IgD-negative memory B cell (primary cell): ENCODE results near the gene MYOC. TPM values are rescaled to one million over a fixed set of nuclear protein-coding genes. Genes with fewer than 3 reads are reported as not detected.
"Not testable (repeated sequence)": the region's sequence is repeated elsewhere in the genome, so short reads cannot be mapped to it uniquely, and the experiment has no call there.

Source experiments
- H3K27ac Mint-ChIP-seq, 3 donors: one replicate each; pipeline ENCODE4 v1.8.0; 2020 to 2022; ENCODE audit warnings: mild to moderate bottlenecking in 3 of 3, mixed read lengths in 3 of 3, moderate library complexity in 1 of 3
- H3K27me3 Mint-ChIP-seq: one replicate; pipeline ENCODE4 v1.8.0; 2021; ENCODE audit warnings: mixed read lengths
- H3K36me3 Mint-ChIP-seq: one replicate; pipeline ENCODE4 v1.8.0; 2020; ENCODE audit warnings: mild to moderate bottlenecking, mixed read lengths
- H3K4me1 Mint-ChIP-seq, 3 donors: one replicate each; pipeline ENCODE4 v1.8.0; 2020 to 2022; ENCODE audit warnings: mixed read lengths in 3 of 3, mild to moderate bottlenecking in 1 of 3
- H3K4me3 Mint-ChIP-seq, 4 donors: one replicate each; pipeline ENCODE4 v1.8.0; 2020 to 2022; ENCODE audit warnings: mild to moderate bottlenecking in 4 of 4, mixed read lengths in 4 of 4, moderate library complexity in 3 of 4
- H3K9me3 Mint-ChIP-seq, 3 donors: one replicate each; pipeline ENCODE4 v1.8.0; 2020 to 2021; ENCODE audit warnings: mixed read lengths in 3 of 3, mild to moderate bottlenecking in 1 of 3
- polyA plus RNA-seq: library from polyadenylated mRNA; unstranded; fragments of 300-500 nt; fragmentation: Illumina TruSeq; gene quantifications from one replicate; pipeline ENCODE4 v1.2.3, GENCODE V29; 2021

The MYOC gene
- polyA plus RNA-seq, 1 donor from 2014 or later: not detected

- H3K4me3 Mint-ChIP-seq: no peak overlapping the region
- no peaks in the 10 kb centered on the region for H3K9me3 Mint-ChIP-seq
- H3K4me1 Mint-ChIP-seq: no peaks in the 10 kb centered on the region
- H3K27ac Mint-ChIP-seq: no peak overlapping the region
- peaks cover 2% of the 10 kb centered on the region for H3K27me3 Mint-ChIP-seq
- no peaks in the 10 kb centered on the region for H3K36me3 Mint-ChIP-seq
Observed at GRCh38 chr1:171637928-171638576, 14.4 kb downstream of the MYOC start.

GRCh38 chr1:171636141-171636540, 16.3 kb downstream of the MYOC start:
- Mint-ChIP-seq H3K27ac (no peak overlapping the region), H3K9me3 (peaks cover 0 to 6% (median 5%) of the 10 kb centered on the region in 3 donors), H3K4me1 (no peaks in the 10 kb centered on the region), H3K27me3 (peaks cover 2% of the 10 kb centered on the region), H3K36me3 (no peaks in the 10 kb centered on the region), H3K4me3 (no peak overlapping the region)

GRCh38 chr1:171635661-171636060, 16.8 kb downstream of the MYOC start:
- Mint-ChIP-seq H3K36me3 (no peaks in the 10 kb centered on the region), H3K27me3 (peaks cover 2% of the 10 kb centered on the region), H3K27ac (no peak overlapping the region), H3K9me3 (peaks cover 0 to 6% (median 5%) of the 10 kb centered on the region in 3 donors), H3K4me3 (no peak overlapping the region), H3K4me1 (no peaks in the 10 kb centered on the region)

GRCh38 chr1:171628225-171628624, 24.3 kb downstream of the MYOC start:
- Mint-ChIP-seq H3K4me1 (peaks cover 0 to 2% (median 0%) of the 10 kb centered on the region in 3 donors), H3K27me3 (peaks cover 11% of the 10 kb centered on the region), H3K36me3 (no peaks in the 10 kb centered on the region), H3K4me3 (no peak overlapping the region), H3K9me3 (peaks cover 0 to 6% (median 5%) of the 10 kb centered on the region in 3 donors), H3K27ac (no peak overlapping the region)

GRCh38 chr1:171627020-171627419, 25.5 kb downstream of the MYOC start:
- H3K36me3 Mint-ChIP-seq: no peaks in the 10 kb centered on the region
- H3K27me3 Mint-ChIP-seq: peaks cover 14% of the 10 kb centered on the region
- peaks cover 0 to 2% (median 0%) of the 10 kb centered on the region in 3 donors for H3K4me1 Mint-ChIP-seq
- no peak overlapping the region for H3K4me3 Mint-ChIP-seq
- H3K27ac Mint-ChIP-seq: peak overlapping the region in 1 of 3 donors; percentile 64
- peaks cover 0 to 4% (median 1%) of the 10 kb centered on the region in 3 donors for H3K9me3 Mint-ChIP-seq

- H3K27me3 Mint-ChIP-seq: peaks cover 12% of the 10 kb centered on the region
- H3K4me3 Mint-ChIP-seq: no peak overlapping the region
- no peak overlapping the region for H3K27ac Mint-ChIP-seq
- no peaks in the 10 kb centered on the region for H3K36me3 Mint-ChIP-seq
- no peaks in the 10 kb centered on the region for H3K9me3 Mint-ChIP-seq
- H3K4me1 Mint-ChIP-seq: peaks cover 0 to 2% (median 0%) of the 10 kb centered on the region in 3 donors
Observed at GRCh38 chr1:171625225-171625624, 27.3 kb downstream of the MYOC start.

GRCh38 chr1:171623651-171624331, 28.7 kb downstream of the MYOC start:
- no peaks in the 10 kb centered on the region for H3K36me3 Mint-ChIP-seq
- peaks cover 0 to 2% (median 0%) of the 10 kb centered on the region in 3 donors for H3K4me1 Mint-ChIP-seq
- H3K9me3 Mint-ChIP-seq: no peaks in the 10 kb centered on the region
- H3K27me3 Mint-ChIP-seq: peaks cover 5% of the 10 kb centered on the region
- H3K27ac Mint-ChIP-seq: no peak overlapping the region
- no peak overlapping the region for H3K4me3 Mint-ChIP-seq

- H3K4me3 Mint-ChIP-seq: no peak within 1 kb of the TSS
- no peaks in the 10 kb centered on the region for H3K36me3 Mint-ChIP-seq
- no peak within 1 kb of the TSS for H3K27ac Mint-ChIP-seq
- H3K27me3 Mint-ChIP-seq: peaks cover 5% of the 10 kb centered on the region
- H3K4me1 Mint-ChIP-seq: peaks cover 0 to 2% (median 0%) of the 10 kb centered on the region in 3 donors
- no peaks in the 10 kb centered on the region for H3K9me3 Mint-ChIP-seq
Observed at GRCh38 chr1:171622152-171622462, 30.4 kb downstream of the MYOC start, which contains the start of gene MYOCOS. MYOCOS (plus strand) TSS chr1:171622243; CDS start chr1:171623884, 1,641 bp downstream.

- H3K36me3 Mint-ChIP-seq: no peaks in the 10 kb centered on the region
- H3K4me1 Mint-ChIP-seq: peaks cover 0 to 2% (median 0%) of the 10 kb centered on the region in 3 donors
- no peak overlapping the region for H3K27ac Mint-ChIP-seq
- H3K4me3 Mint-ChIP-seq: no peak overlapping the region
- no peaks in the 10 kb centered on the region for H3K9me3 Mint-ChIP-seq
- H3K27me3 Mint-ChIP-seq: no peaks in the 10 kb centered on the region
Observed at GRCh38 chr1:171616586-171616985, 35.9 kb downstream of the MYOC start.

GRCh38 chr1:171615122-171615906, 37.2 kb downstream of the MYOC start:
- H3K27me3 Mint-ChIP-seq, H3K4me3 Mint-ChIP-seq, H3K4me1 Mint-ChIP-seq, H3K36me3 Mint-ChIP-seq, H3K9me3 Mint-ChIP-seq, H3K27ac Mint-ChIP-seq: not testable (repeated sequence)

- Mint-ChIP-seq H3K27ac (no peak overlapping the region), H3K27me3 (no peaks in the 10 kb centered on the region), H3K4me1 (peaks cover 0 to 2% (median 0%) of the 10 kb centered on the region in 3 donors), H3K36me3 (no peaks in the 10 kb centered on the region), H3K4me3 (no peak overlapping the region), H3K9me3 (no peaks in the 10 kb centered on the region)
Observed at GRCh38 chr1:171613282-171613681, 39.2 kb downstream of the MYOC start.

GRCh38 chr1:171611306-171611705, 41.2 kb downstream of the MYOC start:
- Mint-ChIP-seq H3K36me3 (no peaks in the 10 kb centered on the region), H3K27me3 (no peaks in the 10 kb centered on the region), H3K27ac (no peak overlapping the region), H3K4me3 (no peak overlapping the region), H3K4me1 (peaks cover 2 to 5% (median 3%) of the 10 kb centered on the region in 3 donors), H3K9me3 (no peaks in the 10 kb centered on the region)

- Mint-ChIP-seq H3K36me3 (no peaks in the 10 kb centered on the region), H3K4me3 (no peak overlapping the region), H3K4me1 (peaks cover 4 to 6% (median 6%) of the 10 kb centered on the region in 3 donors), H3K9me3 (no peaks in the 10 kb centered on the region), H3K27ac (no peak overlapping the region), H3K27me3 (no peaks in the 10 kb centered on the region)
Observed at GRCh38 chr1:171610385-171610784, 42.1 kb downstream of the MYOC start.

- Mint-ChIP-seq H3K27me3 (no peaks in the 10 kb centered on the region), H3K36me3 (no peaks in the 10 kb centered on the region), H3K9me3 (no peaks in the 10 kb centered on the region), H3K27ac (peak overlapping the region in 2 of 3 donors; percentile 28 to 79), H3K4me3 (no peak overlapping the region), H3K4me1 (peaks cover 2 to 6% (median 6%) of the 10 kb centered on the region in 3 donors)
Observed at GRCh38 chr1:171606402-171606941, 46.0 kb downstream of the MYOC start.

- not testable (repeated sequence) for H3K27me3 Mint-ChIP-seq, H3K4me3 Mint-ChIP-seq, H3K4me1 Mint-ChIP-seq, H3K9me3 Mint-ChIP-seq, H3K27ac Mint-ChIP-seq, H3K36me3 Mint-ChIP-seq
Observed at GRCh38 chr1:171603042-171603441, 49.4 kb downstream of the MYOC start.
